NCI-H524 treated with DMSO at 0.1 percent for 48 hours (cell line): ENCODE data around the gene PDHX.

Experiments
- DNase-seq: peaks from one replicate; lab custom pipeline; 2025; lab: John Stamatoyannopoulos, UW

The PDHX gene

DNA sequence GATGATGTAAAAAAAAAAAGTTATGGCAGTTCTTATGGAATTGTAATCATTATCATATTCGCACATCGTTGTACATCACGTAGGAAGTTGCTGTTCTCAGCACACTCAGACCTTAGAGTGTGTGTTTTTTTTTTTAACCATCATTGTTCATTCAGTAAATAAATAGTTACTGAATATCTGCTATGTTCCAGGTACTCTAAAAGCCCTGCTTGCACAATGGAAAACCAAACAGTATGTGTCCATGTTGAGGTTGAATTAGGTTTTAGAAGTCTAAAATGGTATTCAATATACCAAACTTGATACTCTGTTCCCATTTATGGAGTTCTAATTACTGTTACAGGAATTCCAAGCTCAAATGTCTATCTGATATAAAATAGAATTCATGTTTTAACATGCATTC is 41.2 kb downstream of the PDHX start:
- DNase-seq, result no peak

DNA sequence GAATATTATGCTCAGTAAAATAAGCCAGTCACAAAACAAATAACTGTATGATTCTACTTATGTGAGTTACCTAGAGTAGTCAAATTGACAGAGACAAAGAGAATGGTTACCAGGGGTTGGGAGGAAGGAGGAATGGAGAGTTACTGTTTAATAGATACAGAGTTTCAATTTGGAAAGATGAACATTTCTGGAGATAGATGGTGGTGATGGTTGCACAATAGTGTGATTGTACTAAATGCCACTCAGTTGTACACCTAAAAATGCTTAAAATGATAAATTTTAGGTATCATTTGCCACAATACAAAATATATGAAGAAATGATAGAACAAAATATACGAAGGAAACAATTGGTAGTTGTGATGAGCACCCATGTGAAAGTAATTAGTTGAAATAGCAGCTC is 43.4 kb downstream of the PDHX start:
- no peak for DNase-seq

DNA sequence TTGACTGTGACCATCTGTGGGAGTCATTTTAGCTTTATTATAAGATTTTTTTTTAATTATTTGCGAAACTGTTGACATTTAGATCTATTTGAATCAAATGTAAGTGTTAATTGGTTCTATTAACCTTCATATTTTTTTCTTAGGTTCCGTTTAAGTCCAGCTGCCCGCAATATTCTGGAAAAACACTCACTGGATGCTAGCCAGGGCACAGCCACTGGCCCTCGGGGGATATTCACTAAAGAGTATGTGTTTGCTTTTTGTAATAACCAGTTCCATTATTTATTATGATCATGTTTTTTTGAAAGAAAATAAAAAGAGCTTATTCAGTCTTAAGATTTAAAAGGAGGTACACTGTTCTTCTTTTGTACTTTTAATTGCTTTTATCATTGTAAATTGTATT is 43.9 kb downstream of the PDHX start:
- DNase-seq, result no peak

DNA sequence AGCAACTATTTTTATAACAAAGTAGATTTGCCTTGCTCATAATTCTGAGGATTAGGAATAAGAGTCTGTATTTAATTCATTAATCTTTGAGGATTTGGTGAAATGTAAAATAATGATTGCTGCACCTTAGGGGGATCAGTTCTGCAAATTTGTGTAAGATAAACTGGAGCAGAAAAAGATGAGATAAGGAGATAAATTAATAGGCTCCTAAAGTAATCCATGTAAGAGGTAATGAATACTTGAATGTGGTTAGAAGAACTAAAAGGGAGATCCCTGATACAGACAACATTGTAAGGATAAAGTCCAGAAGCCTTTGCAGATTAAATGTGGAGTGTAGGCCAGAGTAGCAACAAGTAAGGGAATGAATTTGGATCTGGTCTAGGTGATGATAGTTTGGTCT is 45.6 kb downstream of the PDHX start:
- no peak for DNase-seq

DNA sequence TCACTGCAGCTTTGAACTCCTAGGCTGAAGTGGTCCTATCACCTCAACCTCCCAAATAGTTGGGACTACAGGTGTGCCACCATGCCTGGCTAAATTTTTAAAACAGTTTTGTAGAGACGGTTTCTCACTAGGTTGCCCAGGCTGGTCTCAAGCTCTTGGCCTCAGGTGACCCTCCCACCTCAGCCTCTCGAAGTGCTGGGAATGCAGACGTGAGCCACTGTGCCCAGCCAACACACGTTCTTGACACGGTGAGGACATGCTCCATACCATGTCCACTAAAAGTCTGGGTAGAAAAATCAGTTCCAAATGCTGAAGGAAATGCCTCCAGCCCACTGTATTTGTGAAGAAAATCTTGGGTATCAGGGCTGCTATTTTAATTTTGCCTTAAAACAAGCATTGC is 46.9 kb downstream of the PDHX start:
- no peak for DNase-seq

DNA sequence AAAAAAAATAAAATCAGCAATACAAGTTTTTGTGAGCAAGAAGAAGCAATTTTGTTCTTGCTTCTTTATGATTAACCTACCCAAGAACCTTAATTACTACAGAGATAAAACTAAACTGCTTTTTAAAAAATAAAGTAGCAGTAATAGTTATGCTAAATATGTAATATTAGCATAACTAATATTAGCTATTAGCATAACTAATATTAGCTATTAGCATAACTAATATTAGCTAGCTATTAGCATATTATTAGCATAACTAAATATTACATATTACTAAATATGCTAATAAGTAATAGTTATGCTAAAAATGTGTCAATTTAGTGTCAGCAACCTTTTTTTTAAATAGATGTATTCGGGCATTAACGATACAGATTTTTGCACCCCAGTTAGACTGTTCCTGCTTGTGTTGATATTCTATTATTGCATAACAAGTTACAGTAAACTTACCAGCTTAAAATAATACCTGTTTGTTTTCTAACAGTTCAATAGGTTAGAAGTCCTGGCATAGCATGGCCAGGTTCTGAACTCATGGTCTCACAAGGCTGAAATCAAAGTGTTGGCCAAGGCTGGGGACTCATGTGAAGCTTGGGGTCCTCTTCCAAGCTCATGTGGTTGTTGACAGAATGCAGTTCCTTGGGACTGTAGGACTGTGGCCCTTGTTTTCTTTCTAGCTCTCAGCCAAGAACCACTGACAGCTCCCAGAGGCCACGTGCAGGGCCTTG is 48.4 kb downstream of the PDHX start:
- no peak for DNase-seq

DNA sequence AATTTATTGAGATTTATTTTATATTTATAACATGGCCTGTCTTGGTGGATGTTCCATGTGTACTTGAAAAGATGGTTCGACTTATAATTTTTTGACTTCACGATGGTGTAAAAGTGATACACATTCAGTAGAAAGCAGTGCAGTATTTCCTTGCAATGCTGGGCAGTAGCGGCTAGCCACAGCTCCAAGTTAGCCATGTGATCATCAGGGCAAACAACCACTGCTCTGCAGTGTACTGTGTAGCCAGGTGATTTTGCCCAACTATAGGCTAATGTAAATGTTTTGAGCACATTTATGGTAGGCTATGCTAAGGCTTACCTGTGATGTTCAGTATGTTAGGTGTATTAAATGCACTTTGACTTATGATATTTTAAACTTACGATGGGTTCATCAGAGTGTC is 52.4 kb downstream of the PDHX start:
- DNase-seq, result no peak

DNA sequence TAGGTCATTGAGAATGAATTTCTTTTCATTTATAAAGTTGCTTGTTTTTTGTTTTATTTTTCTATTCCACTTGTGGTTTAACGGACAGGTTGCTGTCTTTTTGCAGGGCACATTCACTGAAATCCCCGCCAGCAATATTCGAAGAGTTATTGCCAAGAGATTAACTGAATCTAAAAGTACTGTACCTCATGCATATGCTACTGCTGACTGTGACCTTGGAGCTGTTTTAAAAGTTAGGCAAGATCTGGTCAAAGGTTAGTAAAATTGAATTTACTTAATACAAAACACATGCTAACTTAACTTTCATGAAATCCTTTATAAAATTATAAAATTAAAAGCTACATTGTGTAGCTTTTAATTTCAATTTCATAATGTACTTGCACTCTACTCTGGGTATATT is 53.6 kb downstream of the PDHX start:
- no peak for DNase-seq

DNA sequence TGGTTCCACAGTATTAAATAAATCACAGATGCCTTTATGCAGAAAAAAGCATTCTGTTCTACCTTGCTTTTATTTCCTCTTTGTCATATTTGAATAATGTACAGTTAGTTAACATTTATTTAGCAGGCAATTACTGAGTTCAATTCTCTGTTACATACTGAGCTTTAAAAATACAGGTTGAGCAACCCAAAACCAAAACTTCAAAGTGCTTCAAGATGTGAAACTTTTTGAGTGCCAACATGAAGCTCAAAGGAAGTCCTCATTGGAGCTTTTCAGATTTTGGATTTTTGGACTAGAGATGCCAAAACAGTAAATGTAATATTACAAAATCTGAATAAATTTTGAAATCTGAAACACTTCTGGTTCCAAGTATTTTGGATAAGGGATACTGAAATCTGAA is 54.1 kb downstream of the PDHX start:
- no peak for DNase-seq

DNA sequence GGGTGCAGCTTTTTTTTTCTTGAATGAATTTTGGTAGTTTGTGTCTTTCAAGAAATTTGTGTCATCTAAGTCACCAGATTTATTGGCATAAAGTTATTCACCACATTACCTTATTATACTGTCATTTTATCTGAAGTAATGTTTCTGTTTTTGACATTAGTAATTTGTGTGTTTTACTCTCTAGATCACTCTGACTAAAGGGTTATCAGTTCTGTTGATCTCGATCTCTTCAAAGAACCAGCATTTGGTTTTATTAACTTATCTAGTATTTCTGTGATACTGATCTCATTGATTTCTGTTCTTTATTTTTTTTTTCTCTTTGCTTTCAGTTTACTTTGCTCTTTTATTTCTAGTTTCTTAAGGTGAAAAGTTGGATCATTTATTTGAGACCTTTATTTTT is 55.5 kb downstream of the PDHX start:
- no peak for DNase-seq

DNA sequence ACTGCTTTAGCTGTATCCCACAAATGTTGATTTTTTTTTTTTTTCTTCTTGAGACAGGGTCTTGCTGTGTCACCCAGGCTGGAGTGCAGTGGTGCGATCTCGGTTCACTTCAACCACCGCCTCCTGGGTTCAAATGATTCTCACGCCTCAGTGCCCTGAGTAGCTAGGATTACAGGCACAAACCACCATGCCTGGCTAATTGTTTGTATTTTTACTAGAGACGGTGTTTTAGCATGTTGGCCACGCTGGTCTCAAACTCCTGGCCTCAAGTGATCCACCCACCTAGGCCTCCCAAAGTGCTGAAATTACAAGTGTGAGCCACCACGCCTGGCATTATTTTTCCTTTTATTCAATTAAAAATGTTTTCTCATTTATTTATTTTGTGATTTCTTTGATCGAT is 55.9 kb downstream of the PDHX start:
- DNase-seq, result no peak

DNA sequence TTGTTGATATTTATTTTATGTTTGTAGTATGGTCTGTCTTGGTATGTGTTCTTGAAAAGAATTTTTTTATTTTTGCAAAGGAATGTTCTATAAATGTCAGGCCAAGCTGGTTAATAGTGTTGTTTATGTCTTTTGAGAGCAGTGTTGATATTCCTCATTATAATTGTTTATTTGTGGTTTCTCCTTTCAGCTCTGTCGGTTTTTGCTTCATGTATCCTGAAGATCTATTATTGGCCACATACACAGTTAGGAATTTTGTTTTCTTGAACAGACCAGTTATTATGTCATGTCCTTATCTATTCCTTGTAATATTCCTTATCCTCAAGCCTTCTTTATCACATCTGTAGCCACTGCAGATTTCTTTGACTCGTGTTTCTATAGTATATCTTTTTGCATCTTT is 56.5 kb downstream of the PDHX start:
- DNase-seq, result no peak

DNA sequence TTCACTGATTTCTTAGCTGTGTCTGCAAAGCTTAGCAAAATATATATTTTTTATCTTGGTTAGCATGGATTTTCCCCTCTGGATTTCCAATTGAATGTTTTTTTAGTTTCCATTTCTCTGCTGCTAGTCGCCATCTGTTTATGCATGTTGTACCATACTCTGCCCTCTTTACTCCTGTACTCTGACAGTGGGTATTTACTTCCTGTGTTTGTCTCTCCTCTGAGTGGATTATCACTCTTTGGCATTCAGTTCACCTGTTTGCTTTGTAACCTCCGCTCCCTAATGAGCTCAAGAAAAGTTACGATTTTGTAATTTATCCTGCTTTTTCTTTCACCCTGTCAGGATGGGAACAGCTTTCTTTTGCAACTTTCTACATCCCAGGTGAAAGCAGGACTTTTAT is 59.1 kb downstream of the PDHX start:
- no peak for DNase-seq

DNA sequence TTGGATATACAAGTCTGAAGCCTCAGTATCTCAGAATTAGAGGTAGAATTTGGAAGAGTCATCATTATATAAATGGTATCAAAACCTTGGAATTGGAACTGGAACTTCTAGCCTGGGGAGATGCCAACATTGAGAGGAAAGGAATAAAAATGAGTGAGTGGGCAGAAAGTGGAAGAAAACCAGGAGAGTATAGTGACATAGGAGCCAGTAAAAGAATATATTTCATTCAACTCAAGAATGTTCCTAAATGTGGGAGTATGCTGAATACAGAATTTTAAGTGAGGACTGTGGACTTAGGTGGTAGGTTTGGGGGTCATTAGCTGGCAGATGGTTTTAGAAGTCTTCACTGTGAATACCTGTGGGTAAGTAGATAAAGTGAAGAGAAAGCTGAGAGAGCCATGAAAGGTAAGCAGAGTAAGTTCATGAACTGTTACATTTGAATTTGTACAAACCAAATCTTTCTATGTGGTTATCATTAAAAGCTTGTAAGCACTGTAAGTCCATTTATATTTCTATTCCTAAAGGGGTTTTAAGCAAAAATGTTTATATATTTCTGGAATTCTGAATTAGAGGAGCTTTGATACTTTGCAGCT is 60.2 kb downstream of the PDHX start:
- no peak for DNase-seq

DNA sequence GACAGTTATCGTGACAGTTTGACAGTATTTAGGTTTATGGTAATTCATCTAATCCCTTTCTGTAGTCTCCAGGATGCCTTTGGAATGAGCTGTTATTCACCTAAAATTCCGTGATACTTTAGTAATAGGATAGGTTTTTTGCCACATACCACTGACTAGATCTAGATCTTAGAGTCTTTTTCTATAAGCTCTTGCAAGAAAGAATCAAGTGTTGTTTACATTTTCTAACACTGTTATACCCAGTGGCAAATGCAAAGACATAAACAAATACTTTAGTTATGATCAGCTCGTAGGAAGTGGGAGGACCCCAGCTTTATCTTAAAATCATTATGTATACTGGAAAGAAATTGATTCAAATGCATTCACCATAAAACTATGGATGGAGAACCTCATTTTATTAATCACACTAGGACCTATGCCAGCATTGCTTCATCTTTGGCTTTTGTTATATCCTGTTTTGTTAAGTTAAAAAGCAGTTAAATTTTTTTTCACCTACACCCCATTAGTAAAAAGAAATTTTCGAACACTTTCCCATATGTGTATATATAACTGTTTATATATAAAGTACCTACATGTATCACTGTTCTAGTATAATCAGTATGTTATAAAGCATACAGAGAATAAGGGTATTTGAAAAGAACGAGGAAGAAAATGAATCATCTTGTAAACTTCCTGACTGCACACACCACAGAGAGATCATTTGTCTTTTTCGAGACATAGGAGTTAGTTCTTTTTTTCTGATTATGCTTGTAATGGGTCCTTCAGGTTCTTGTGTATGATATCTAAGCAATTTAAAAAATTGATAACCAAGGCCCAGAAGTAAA is 60.9 kb downstream of the PDHX start:
- no peak for DNase-seq

DNA sequence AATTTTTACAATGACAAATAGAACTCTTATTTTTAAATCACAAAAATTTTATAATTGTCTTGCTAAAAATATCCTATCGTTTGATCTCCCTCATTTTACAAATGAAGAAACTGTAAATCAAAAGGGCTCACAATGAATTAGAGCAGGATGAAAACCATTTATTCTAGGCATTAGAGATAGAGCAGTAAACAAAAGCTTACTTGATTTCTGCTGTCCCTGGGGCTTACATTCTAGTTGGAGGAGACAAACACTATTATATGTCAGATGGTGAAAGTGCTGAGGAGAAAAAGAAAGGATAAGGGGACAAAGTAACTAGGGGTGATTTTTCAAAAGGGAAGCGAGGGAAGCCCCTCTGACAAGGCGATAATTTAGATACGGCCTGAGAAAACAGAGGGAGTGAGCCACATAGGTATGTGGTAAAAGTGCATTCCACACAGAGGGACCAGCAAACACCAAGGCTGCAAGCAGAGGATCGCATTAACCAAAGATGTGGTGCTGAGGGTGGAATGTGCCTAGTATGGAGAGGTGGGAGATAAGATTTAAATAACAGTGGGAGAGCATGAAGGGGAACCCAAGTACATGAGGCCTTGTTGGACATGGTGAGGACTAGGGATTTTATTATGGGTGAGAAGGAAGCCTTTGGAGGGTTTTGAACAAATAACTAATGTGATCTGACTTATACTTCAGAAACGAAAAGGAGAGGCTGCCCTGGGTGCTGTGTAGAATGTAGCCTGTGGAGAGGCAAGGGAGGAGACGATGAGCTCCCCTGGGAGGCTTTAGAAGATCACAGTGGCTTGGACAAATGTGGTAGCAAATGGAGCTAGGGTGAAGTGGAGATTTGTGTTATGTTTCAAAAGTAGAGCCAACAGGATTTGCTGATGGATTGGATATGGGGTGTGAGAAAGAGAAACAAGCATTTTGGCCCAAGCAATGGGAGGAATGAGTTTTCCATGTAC is 62.1 kb downstream of the PDHX start:
- no peak for DNase-seq

DNA sequence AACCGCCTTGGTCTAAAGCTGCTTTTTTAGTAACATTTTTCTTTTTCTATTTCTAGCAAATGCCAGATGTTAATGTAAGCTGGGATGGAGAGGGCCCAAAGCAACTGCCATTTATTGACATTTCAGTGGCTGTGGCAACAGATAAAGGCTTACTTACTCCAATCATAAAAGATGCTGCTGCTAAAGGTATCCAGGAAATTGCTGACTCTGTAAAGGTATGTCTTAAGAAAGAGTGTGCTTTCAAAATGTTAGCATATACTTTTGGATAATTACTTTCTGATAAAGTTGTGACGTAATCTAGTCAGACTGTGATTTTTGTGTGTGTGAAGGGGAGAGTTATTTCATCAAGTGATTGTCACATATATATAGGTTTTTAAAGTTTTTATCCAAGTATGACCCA is 68.1 kb downstream of the PDHX start:
- no peak for DNase-seq

DNA sequence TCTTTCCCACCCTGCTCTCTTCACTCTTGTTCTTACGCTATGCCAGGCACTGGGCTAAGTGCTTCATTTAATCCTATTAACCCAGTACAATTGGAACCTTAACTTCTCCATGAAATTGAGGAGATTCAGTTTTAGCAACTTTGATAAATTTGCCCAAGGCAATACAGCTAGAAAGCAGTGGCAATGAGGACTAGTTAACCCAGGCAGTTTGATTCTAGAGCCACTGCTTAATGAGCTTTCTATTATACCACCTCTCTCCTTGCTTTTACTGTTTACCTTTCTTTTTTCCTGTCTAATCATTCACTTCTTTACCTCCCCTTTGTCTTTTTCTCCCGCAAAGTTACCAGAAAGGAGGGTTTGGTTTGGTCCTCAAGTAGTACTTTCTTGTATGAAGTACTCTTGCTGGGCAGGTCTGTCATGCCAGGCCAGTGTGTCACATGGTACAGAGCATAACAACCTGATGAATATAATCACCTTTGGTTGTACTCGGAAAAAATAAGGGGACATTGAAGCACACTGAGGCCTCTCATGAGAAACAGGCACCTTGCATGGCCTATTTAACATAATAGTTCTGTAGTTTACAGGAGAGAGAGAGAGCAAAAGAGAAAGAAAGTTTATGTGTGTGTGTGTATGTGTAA is 70.6 kb downstream of the PDHX start:
- no peak for DNase-seq

DNA sequence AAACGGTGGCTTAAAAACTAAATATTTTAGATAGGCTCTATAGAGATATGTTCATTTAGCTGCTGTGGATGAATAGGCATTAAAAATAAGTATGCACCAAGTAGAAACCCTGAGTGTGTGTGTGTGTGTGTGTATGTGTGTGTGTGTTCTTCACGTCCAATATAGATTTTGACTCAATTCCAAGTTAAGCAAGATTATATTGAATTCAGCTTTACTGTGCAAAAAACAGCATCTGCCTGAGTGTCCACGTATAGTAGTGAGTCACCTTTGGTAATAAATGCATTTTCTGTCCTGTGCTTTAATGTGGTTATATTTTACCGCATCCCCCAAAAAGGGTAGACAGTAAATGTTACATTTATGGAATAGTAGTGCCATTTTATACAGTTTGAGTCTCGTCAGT is 71.2 kb downstream of the PDHX start:
- DNase-seq, result no peak

DNA sequence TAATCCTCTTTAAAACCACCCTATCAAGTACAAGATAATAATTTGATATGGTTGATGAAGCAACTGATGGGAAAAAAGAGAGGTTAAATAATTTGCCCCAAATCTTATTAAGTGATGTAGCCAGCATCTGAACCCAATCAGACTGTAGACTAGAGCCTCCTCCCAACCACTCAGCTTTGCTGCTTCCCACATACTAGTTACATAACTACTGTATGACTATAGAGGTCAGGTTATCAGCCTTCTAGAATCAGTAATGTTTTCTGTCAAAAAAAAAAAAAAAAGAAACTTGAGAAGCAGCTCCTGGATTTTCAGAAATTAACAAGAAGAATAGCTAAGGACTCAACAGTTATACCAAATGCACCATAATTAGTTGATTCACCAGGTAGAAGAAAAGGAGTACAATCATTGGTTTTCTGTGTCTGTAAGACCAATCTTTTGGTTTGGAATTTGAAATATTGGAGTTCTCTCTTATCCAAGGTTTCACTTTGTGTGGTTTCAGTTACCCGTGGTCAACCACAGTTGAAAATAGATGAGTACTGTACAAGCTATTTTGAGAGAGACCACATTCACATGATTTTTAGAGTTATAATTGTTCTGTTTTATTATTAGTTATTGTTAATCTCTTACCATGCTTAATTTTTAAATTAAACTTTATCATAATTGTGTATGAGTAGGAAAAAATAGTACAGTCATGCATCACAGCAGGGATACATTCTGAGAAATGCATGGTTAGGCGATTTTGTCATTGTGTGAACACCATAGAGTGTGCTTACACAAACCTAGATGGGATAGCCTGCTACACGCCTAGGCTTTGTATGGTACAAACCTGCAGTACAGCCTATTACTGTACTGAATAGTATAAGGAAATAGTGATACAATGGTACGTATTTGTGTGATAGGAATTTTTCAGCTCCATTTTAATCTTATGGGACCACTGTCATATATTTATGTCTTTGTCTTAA is 72.2 kb downstream of the PDHX start:
- no peak for DNase-seq

DNA sequence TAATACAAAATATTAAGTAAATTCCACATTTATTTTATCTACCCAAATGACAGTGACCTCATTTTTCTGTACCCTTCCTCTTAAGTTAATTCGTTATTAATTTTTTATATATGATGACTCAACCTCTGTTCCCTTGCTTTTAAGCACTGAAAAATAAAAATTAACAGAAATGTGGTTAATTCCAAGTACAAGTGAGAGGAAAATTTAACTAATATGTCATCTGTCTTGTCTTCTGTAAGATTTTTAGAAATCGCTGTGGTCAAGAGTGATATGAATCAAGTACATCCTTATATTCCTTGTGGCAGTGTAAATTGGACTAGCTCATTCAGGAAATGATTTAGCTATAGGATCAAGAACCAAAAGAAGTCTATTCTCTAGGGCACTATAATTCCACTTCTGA is 74.5 kb downstream of the PDHX start:
- no peak for DNase-seq
